Measurements from ENCODE around the gene ANKS3. TPM values are rescaled to one million over a fixed set of nuclear protein-coding genes. Genes with fewer than 3 reads are reported as not detected.

The ANKS3 gene
- total RNA-seq, 1 donor from 2014 or later = 43.5 TPM

GRCh38 chr16:4683255-4684057 lies 50.6 kb downstream of the ANKS3 start:
- peaks cover 6% of the 10 kb centered on the region for H3K9me3 Mint-ChIP-seq (ENCODE audit: unreplicated experiment)

GRCh38 chr16:4682616-4683254 lies 51.3 kb downstream of the ANKS3 start:
- Mint-ChIP-seq H3K4me1 (ENCODE audit: low read depth, unreplicated experiment) (no peaks in the 10 kb centered on the region), H3K4me3 (ENCODE audit: unreplicated experiment) (no peak overlapping the region), H3K27ac (ENCODE audit: unreplicated experiment) (no peak overlapping the region), H3K27me3 (ENCODE audit: unreplicated experiment) (peaks cover 11% of the 10 kb centered on the region), H3K36me3 (ENCODE audit: unreplicated experiment) (no peaks in the 10 kb centered on the region), H3K9me3 (ENCODE audit: unreplicated experiment) (peaks cover 6% of the 10 kb centered on the region)
- TF ChIP-seq, protein P1, sequence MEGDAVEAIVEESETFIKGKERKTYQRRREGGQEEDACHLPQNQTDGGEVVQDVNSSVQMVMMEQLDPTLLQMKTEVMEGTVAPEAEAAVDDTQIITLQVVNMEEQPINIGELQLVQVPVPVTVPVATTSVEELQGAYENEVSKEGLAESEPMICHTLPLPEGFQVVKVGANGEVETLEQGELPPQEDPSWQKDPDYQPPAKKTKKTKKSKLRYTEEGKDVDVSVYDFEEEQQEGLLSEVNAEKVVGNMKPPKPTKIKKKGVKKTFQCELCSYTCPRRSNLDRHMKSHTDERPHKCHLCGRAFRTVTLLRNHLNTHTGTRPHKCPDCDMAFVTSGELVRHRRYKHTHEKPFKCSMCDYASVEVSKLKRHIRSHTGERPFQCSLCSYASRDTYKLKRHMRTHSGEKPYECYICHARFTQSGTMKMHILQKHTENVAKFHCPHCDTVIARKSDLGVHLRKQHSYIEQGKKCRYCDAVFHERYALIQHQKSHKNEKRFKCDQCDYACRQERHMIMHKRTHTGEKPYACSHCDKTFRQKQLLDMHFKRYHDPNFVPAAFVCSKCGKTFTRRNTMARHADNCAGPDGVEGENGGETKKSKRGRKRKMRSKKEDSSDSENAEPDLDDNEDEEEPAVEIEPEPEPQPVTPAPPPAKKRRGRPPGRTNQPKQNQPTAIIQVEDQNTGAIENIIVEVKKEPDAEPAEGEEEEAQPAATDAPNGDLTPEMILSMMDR (IDR thresholded peaks at IDR 0.05; ENCODE audit: partially characterized antibody, unreplicated experiment) = peak; percentile 60
- peak; percentile 80 for DNase-seq

More at GRCh38 chr16:4683255-4684057, 50.6 kb downstream of the ANKS3 start:
- TF ChIP-seq, protein P1 (IDR thresholded peaks at IDR 0.05; ENCODE audit: partially characterized antibody, unreplicated experiment) = peak; percentile 20
- DNase-seq = no peak
- Mint-ChIP-seq H3K27ac (ENCODE audit: unreplicated experiment) (no peak overlapping the region), H3K36me3 (ENCODE audit: unreplicated experiment) (no peaks in the 10 kb centered on the region), H3K4me1 (ENCODE audit: low read depth, unreplicated experiment) (no peaks in the 10 kb centered on the region), H3K4me3 (ENCODE audit: unreplicated experiment) (no peak overlapping the region), H3K27me3 (ENCODE audit: unreplicated experiment) (peaks cover 12% of the 10 kb centered on the region)

GRCh38 chr16:4682084-4682591 lies 51.9 kb downstream of the ANKS3 start:
- TF ChIP-seq, protein P1 (IDR thresholded peaks at IDR 0.05; ENCODE audit: partially characterized antibody, unreplicated experiment) = no peak
- Mint-ChIP-seq H3K27me3 (ENCODE audit: unreplicated experiment) (peaks cover 10% of the 10 kb centered on the region), H3K27ac (ENCODE audit: unreplicated experiment) (no peak overlapping the region), H3K4me3 (ENCODE audit: unreplicated experiment) (no peak overlapping the region), H3K4me1 (ENCODE audit: low read depth, unreplicated experiment) (no peaks in the 10 kb centered on the region), H3K36me3 (ENCODE audit: unreplicated experiment) (no peaks in the 10 kb centered on the region), H3K9me3 (ENCODE audit: unreplicated experiment) (peaks cover 5% of the 10 kb centered on the region)
- no peak for DNase-seq

DNA sequence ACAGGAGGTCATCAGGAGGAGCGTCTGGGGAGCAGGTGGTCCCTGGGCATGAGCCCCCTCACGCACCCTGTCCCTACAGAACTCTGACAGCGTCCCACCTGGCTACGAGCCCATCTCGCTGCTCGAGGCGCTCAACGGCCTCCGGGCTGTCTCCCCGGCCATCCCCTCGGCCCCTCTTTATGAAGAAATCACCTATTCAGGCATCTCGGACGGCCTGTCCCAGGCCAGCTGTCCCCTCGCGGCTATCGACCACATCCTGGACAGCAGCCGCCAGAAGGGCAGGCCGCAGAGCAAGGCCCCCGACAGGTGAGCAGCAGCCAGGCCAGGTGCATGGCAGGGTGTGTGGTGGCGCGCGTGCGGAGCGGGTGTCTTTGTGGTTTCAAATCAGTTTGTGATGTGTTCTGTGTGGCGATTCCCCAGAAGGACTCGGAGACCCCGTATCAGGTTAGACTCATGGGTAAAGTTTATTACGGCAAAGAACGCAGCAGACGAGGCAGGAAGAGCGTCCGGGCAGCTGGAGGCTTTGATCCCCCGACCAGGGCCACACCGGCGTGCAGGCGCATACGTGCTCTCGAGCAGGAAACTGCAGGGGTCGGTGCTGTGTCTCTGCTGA lies 52.5 kb downstream of the ANKS3 start:
- Mint-ChIP-seq H3K27ac (ENCODE audit: unreplicated experiment) (no peak overlapping the region), H3K4me1 (ENCODE audit: low read depth, unreplicated experiment) (peaks cover 4% of the 10 kb centered on the region)

More for the DNA sequence above, 52.5 kb downstream of the ANKS3 start:
- Mint-ChIP-seq H3K27me3 (ENCODE audit: unreplicated experiment) (peaks cover 12% of the 10 kb centered on the region), H3K9me3 (ENCODE audit: unreplicated experiment) (peaks cover 5% of the 10 kb centered on the region), H3K36me3 (ENCODE audit: unreplicated experiment) (no peaks in the 10 kb centered on the region), H3K4me3 (ENCODE audit: unreplicated experiment) (no peak overlapping the region)
- TF ChIP-seq, protein P1 (IDR thresholded peaks at IDR 0.05; ENCODE audit: partially characterized antibody, unreplicated experiment) = no peak
- DNase-seq = no peak
